Measurements from ENCODE around the gene DNAJC5G.

Gene DNAJC5G, protein sequence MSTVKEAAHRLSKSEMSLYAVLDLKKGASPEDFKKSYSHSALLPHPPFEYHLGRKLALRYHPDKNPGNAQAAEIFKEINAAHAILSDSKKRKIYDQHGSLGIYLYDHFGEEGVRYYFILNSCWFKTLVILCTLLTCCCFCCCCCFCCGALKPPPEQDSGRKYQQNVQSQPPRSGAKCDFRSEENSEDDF

DNA sequence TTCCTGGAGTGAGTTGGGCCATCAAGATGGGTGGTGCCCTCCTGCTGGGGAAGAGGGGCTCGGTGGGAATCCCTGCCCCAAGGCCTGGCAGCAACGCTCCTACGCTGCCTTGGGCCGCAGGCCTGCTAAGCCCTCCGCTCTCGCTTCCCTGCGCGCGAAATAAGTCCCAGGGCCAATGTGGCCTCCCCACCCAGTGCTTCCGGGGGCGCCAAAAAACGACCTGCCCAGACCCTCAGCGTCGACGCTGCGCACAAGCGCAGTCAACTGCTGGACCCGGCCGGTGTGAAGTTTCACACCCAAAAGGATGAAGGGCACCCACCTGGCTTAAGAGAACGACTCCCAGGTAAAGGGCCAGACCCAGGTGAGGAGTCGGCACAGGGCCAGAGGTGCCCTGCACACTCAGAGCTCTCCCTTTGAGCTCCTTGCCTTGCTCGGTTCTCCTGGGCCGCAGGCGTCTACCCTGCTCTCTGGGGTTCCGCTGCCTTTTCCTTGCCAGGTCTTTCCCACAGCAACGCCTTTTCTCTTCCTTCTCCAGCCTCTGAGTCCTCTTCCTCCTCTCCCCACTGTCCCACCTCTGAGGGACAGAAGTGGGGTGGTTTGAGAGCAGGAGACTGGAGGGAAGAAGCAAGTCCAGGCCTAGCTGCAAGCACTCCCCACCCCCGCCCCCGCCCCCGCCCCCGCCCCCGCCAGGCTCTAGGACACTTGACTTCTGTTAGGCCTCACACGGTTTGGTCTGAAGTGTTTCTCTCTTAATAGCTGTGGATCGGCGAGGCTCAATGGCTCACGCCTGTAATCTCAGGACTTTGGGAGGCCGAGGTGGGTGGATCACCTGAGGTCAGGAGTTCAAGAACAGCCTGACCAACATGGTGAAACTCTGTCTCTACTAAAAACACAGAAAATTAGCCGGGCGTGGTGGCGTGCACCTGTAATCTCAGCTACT, at the start of gene DNAJC5G:
TSS of gene DNAJC5G (plus strand) at position 223 of the 940 bp plus-strand sequence. CDS start 1,296 bp downstream, outside the sequence.
- no peak for FAIRE-seq
- DNase-seq (ENCODE audit: insufficient read length, low spot score): no peak

DNA sequence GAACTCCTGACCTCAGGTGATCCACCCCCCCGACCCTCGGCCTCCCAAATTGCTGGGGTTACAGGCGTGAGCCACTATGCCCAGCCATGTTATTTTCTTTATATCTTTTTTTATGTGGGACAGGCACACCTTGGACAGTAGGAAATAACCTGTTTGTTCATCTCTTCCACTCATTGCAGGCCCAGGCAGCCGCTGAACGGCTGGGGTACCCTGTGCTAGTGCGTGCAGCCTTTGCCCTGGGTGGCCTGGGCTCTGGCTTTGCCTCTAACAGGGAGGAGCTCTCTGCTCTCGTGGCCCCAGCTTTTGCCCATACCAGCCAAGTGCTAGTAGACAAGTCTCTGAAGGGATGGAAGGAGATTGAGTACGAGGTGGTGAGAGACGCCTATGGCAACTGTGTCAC, 49.7 kb upstream of the DNAJC5G start:
- FAIRE-seq (no peak), DNase-seq (ENCODE audit: insufficient read length, low spot score) (no peak)

DNA sequence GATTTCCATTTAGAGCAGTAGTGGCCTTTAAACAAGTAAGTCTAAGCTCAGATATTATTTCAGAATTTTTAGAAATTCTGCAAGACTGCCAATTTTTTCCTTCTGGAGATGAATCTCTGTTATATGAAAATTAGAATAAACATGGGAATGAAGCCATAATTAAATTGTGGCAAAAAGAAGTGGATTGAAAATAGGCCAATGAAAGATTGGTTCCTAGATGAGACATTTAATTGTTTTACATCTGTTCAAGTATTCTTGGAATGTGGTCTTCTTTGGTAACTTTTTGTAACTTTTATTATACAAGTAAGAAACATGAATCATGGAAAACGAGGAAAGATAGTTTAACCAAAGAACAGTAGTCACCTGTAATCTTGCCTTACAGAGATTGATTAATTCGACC, 47.7 kb upstream of the DNAJC5G start:
- no peak for FAIRE-seq

DNA sequence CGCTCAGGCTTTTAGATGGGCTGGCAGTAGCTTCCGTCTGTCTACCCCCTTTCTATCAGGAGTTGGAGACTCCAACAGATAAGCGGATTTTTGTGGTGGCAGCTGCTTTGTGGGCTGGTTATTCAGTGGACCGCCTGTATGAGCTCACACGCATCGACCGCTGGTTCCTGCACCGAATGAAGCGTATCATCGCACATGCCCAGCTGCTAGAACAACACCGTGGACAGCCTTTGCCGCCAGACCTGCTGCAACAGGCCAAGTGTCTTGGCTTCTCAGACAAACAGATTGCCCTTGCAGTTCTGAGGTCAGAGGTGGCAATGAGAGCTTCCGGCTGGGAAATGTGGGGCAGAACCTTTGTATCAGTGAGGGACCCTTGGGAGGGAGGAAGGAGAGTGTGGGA, 43.3 kb upstream of the DNAJC5G start:
- FAIRE-seq (no peak), DNase-seq (ENCODE audit: insufficient read length, low spot score) (no peak)

More for the DNA sequence above, 47.7 kb upstream of the DNAJC5G start:
- DNase-seq (ENCODE audit: insufficient read length, low spot score): no peak

DNA sequence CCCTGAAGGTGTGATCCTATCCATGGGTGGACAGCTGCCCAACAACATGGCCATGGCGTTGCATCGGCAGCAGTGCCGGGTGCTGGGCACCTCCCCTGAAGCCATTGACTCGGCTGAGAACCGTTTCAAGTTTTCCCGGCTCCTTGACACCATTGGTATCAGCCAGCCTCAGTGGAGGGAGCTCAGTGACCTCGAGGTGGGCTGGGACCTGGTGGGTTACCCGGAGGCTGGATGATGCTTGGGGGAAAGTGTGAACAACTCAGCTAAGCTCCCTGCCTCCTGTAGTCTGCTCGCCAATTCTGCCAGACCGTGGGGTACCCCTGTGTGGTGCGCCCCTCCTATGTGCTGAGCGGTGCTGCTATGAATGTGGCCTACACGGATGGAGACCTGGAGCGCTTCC, 41.9 kb upstream of the DNAJC5G start:
- DNase-seq (ENCODE audit: insufficient read length, low spot score) (no peak), FAIRE-seq (no peak)

DNA sequence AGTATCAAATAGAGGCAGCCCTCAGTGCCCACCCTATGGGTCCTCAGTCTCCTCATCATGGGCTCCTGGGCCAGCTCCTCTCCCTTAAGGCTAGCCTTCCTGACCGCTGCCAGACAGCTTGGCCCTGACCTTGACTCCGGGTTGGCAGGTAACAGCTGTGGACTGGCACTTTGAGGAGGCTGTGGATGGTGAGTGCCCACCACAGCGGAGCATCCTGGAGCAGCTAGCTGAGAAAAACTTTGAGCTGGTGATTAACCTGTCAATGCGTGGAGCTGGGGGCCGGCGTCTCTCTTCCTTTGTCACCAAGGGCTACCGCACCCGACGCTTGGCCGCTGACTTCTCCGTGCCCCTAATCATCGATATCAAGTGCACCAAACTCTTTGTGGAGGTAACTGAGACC, 39.1 kb upstream of the DNAJC5G start:
- FAIRE-seq (no peak), DNase-seq (ENCODE audit: insufficient read length, low spot score) (no peak)

DNA sequence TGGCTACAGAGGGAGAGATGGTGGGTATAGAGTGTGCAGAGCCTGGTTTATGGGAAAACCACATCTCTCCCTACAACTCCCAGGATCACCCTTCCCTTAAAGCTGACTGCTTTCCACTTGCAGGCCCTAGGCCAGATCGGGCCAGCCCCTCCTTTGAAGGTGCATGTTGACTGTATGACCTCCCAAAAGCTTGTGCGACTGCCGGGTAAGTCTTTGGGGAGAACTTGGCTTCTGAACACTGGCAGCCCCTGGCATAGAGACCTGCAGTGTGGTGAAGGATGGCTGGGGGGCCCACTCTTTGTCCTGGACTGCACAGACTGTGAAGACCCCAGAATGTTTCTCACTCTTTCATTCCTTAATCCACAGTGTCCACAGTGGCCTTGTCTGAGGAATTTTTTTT, 38.6 kb upstream of the DNAJC5G start:
- FAIRE-seq (no peak), DNase-seq (ENCODE audit: insufficient read length, low spot score) (no peak)

DNA sequence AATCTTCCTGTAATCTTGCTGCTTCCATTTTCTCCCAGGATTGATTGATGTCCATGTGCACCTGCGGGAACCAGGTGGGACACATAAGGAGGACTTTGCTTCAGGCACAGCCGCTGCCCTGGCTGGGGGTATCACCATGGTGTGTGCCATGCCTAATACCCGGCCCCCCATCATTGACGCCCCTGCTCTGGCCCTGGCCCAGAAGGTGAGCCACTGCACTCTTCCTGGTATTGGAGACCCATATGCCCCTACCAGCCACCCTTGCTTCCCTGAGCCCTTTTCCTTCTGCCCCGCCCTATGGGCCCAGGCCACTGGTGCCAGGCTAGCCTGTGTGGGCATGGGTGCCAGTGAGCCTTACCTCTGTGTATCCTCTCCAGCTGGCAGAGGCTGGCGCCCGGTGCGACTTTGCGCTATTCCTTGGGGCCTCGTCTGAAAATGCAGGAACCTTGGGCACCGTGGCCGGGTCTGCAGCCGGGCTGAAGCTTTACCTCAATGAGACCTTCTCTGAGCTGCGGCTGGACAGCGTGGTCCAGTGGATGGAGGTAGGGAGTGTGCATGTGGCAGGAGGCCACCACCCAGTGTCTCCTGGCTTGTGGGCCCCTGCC, 37.8 kb upstream of the DNAJC5G start:
- FAIRE-seq (no peak), DNase-seq (ENCODE audit: insufficient read length, low spot score) (no peak)

DNA sequence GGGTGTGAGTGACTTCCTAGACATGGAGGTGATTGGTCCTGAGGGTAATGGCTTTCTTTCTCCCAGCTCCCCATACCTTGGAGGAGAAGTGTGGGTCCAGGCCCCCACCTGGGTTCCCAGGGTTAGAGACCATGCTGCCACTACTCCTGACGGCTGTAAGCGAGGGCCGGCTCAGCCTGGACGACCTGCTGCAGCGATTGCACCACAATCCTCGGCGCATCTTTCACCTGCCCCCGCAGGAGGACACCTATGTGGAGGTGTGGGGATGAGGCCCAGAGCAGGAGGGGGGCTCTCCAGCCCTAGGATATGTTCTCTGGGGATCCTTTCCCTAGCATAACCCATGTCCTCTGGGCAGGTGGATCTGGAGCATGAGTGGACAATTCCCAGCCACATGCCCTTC, 36.3 kb upstream of the DNAJC5G start:
- no peak for DNase-seq (ENCODE audit: insufficient read length, low spot score)
- no peak for FAIRE-seq

DNA sequence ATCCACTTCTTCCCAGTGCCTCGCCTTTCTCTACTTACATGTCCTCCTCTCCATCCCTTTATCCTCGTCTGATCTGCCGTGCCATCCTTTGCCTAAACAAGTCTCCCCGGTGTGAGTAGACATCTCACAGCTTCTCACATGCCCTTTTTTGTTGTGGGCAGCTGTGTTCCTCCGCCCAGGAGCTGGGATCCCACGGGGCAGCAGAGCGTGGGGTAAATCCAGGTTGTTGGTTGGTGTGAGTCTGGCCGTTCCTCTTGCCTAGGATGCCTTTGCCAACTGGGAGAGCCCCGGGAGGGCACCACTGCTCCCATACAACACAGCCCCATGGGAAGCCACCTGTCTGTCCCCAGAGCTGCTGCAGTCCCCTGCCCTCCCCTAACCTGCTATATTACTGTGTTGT, 34.8 kb upstream of the DNAJC5G start:
- FAIRE-seq (no peak), DNase-seq (ENCODE audit: insufficient read length, low spot score) (no peak)

DNA sequence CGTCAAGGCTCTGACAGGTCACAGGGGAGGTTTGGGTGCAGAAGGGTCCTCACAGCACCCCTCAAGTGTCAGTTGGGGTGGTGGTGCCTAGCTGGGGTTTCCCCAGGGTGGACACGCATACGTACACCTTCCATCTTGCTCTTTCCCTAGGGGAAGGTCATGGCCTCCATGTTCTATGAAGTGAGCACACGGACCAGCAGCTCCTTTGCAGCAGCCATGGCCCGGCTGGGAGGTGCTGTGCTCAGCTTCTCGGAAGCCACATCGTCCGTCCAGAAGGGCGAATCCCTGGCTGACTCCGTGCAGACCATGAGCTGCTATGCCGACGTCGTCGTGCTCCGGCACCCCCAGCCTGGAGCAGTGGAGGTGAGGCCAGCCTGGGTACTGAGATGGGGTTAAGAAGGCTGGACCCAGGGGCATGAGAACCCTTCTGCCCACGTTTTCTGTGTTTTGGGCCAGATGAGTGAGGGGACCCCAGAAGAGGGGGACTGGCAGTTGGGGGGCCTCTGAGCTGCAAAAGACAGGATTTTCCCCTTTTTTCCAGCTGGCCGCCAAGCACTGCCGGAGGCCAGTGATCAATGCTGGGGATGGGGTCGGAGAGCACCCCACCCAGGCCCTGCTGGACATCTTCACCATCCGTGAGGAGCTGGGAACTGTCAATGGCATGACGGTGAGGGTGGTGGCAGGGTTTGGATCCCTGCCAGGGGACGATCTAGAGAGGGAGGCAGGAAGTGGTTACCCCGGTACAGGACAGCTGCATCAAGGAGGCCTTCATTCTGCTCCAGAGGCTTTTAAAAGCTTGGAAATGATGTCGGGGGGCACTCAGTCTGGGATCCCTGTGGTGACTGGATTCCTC, 33.2 kb upstream of the DNAJC5G start:
- DNase-seq (ENCODE audit: insufficient read length, low spot score) (no peak), FAIRE-seq (no peak)

DNA sequence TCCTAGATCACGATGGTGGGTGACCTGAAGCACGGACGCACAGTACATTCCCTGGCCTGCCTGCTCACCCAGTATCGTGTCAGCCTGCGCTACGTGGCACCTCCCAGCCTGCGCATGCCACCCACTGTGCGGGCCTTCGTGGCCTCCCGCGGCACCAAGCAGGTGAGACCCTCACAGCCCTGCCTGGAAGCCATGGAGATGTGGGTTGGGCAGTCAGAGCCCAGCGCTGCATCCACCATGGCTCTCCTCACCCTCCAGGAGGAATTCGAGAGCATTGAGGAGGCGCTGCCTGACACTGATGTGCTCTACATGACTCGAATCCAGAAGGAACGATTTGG, 32.6 kb upstream of the DNAJC5G start:
- peak; percentile 9 for FAIRE-seq
- no peak for DNase-seq (ENCODE audit: insufficient read length, low spot score)

DNA sequence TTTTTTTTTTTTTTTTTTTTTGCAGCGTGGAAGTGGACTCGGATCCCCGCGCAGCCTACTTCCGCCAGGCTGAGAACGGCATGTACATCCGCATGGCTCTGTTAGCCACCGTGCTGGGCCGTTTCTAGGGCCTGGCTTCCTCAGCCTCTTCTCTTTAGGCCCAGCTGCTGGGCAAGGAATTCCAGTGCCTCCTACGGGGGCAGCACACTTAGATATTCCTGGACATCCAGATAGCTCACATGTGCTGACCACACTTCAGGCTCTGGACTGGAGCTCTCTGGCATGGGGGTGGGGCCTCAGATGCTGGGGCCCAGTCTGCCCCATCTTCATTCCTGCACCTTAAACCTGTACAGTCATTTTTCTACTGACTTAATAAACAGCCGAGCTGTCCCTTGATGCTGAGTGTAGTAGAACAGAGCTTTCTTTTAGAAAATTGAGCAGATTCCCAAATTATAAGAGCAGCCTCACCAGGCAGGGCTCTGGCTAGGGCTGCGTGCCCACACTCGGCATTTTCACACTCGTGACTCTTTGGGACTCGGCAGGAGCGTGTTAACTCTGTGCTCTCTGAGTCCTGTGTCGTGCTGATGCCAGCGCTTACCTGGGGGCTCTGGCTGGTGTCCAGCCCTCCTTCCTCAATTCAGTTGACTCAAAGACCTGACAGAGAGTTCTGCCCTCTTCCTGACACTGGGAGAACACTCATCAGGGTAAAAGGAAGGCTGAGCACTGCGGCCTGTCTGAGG, 31.7 kb upstream of the DNAJC5G start:
- FAIRE-seq (no peak), DNase-seq (ENCODE audit: insufficient read length, low spot score) (no peak)

DNA sequence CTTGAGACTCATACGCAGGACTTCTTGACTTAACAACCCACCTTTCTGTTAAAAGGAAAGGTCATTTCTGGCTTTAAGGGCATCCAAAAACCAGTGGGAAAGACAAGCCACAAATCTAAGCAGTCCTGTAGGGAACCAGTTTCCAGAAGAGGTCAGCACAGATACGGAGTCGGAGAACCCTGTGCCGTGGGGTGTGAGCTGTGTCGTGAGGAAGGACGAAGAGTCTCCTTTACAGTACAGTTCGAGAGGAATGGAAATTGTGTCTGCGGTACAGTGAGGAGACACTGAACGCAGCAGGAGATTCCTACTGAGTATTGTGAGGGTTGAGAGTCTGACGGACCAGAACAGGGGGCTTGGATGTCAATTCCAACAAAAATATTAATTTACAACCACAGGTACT, 30.1 kb upstream of the DNAJC5G start:
- FAIRE-seq: peak; percentile 49

DNA sequence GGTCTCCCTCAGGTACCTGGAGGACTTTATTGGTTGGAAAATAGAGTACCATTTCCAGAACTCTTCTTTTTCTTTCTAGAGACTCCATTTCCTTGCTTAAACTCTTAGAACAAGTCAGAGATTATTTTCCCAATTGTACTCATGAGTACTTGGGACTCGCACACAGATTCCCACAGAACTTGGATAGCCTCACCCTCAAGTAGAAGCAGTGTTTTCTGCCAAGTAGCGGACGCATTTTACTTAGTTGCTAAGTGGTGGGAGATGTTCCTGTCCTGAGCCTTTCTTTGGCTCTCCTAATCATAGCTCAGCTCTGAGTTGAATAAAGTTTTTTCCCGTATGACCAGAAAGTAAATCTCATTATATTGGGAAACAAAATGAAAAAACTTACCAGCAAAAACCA, 29.6 kb upstream of the DNAJC5G start:
- no peak for FAIRE-seq
- no peak for DNase-seq (ENCODE audit: insufficient read length, low spot score)

More for the DNA sequence above, 30.1 kb upstream of the DNAJC5G start:
- DNase-seq (ENCODE audit: insufficient read length, low spot score): no peak

DNA sequence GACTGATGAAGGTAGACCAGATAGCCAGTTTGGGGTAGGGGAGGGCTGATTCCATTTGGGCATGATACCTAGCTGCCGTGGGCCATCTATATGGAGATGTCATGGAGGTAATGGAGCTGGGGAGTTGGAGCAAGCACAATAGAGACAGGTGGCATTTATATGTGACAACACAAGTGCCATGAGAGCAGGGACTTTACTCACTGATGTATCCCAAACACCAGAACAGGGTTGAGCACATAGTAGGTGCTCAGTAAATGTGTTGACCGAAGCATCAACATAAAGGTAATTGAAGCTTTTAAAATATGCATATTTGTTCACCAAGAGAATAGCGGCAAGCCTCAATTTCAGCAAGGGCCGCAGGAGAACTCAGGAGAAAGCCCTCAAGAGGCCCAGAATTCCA, 27.3 kb upstream of the DNAJC5G start:
- DNase-seq (ENCODE audit: insufficient read length, low spot score) (no peak), FAIRE-seq (no peak)

DNA sequence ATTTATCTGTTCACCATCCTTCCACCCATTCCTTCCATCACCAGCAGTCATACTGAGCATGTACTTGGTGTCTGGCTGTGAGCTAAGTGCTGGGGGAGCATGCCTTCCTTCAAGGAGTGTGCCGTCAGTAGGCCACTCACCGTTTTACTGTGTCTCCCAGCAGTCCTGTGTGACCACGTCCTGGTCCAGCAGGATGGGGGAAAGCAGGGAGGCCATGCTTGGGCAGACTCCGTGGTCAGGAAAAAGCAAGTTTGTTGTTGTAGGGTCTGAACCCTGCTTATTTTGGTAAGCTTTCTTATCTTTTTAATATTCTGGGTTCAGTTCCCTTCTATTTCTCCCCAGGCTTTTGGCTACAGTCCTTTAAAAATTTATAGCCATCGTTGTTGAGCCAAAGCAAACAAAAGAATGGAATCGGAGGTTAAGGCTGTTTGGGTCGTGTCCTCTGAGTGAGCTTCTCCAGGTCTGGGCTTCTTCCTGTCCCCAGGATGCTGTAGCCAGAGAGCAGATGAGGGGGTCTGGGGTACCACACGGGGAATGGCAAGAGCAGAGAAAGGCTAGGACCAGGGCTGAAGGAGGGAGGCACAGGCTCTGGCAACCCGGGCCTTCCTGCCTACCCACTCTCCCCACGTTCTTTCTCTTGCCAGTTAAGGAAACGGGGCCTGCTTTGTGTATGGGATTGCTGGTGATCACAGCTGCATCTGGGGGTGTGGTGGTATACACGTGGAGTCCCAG, 25.9 kb upstream of the DNAJC5G start:
- FAIRE-seq: no peak
- DNase-seq (ENCODE audit: insufficient read length, low spot score): no peak

DNA sequence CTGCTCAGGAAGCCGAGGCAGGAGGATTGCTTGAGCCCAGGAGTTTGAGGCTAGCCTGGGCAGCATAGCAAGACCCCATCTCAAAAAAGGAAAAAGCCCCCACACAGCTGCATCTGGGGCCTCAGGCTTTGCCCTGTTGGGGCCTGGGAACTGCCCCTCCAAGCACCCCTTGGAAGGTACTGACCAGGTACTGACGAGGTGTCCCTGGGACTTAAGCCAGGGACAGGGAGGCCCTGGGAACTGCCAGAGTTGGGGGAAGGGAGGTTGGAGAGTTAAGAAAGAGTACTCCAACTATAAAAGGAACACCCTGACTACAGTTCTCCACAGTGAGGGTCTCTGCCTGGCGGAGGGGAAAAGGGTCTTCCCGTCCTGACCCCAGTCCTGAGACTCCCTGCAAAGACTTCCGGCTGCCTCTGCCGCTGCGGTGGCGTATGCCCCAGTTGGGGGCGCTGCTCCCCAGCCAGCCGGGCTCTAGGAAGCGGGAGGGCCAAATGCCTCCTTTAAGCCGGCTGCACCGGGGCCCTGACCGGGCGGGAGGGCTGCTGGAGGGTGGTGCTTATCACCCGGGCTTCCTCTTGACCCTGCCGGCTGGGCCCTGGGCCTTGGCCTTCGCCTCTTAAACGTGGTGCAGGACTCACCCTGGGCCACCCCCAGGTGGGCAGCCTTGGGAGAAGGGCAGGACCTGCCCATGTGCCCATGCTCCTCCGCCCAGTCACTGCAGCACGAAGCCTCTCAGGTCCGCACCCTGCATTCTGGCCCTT, 25.2 kb upstream of the DNAJC5G start:
- no peak for FAIRE-seq
- no peak for DNase-seq (ENCODE audit: insufficient read length, low spot score)

Measured in HTR-8/SVneo (cell line).